GM19193 (cell line): ENCODE data around the gene OR13A1.

Experiments
- POLR2A ChIP-seq: IDR thresholded peaks from 4 replicates; pipeline ENCODE4 v1.6.1; 2011; ENCODE audit not compliant: insufficient read depth, insufficient read length; ENCODE audit errors: extremely low read depth

OR13A1 gene

DNA sequence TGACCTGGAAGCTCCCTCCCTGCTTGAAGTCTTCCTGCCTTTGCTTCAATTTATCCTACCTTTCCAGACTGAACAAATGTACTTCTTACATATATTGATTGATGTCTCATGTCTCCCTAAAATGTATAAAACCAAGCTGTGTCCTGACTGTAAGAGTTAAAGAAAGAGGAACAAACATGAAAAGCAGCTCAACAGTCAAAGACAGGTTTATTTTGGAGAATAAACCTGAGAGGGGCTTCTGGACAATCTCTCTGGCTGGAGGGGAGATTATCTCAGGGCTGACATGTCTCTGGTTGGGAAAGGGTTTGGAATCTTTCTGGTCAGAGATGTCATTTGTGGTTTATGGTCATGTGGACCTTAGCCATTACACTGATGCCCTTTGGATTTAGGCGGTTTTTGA lies 41.0 kb downstream of the OR13A1 start:
- no peak for TF ChIP-seq POLR2A

DNA sequence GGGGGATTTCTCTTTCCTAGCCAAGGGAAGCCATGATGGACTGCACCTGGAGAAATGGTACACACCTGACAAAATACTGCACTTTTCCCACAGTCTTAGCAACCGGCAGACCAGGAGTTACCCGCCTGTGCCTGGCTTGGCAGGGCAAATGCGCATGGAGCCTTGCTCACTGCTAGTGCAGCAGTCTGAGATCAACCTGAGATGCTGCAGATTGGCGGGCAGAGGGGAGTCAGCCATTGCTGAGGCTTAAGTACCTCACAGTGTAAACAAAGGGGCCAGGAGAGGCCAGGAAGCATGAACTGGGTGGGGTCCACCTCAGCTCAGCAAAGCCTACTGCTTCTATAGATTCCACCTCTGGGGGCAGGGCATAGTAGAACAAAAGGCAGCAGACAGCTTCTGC lies 49.4 kb downstream of the OR13A1 start:
- TF ChIP-seq POLR2A: no peak

DNA sequence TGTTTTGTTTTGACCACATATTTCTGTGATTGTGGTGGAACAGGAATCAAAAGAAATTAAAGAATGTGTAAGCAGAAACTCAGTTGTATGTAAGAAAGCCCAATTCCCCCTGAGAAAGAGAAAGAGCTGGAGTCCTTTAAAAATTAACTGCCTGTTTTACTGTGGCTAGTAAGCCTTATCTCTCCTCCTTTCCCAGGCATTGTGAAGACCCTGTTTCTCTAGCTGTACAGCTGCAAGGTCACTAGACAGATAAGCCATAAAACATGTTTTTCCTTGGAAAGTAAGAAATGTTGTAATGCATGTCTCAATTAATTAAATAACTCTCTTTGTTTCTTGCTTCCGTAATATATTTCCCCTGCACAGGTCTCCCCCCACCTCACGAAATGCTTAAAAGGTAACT lies 53.5 kb downstream of the OR13A1 start:
- TF ChIP-seq POLR2A: no peak

DNA sequence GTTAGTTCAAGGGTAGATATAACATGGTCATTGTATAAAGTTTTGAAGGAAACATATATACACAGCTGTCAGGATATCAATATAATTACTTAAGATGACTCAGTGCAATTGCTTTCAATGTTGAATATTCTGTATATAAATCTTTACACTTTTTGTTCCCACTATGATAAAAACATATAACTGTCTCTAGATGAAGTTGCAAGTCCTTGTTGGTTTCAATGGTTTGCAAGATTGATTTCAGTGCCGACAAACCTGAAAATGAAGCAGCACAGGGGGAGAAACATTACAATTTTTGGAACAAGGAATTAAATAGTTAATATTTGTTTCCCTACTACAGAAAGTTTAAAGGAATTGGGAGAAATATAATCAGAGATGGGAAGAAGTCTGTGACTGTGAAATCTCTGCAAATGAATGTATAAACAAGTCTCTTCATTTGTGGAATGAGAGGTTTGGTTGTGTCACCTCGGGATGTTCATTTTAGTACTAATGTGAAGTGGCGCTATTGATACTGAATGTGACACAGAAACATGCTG lies 54.1 kb downstream of the OR13A1 start:
- TF ChIP-seq POLR2A: no peak

DNA sequence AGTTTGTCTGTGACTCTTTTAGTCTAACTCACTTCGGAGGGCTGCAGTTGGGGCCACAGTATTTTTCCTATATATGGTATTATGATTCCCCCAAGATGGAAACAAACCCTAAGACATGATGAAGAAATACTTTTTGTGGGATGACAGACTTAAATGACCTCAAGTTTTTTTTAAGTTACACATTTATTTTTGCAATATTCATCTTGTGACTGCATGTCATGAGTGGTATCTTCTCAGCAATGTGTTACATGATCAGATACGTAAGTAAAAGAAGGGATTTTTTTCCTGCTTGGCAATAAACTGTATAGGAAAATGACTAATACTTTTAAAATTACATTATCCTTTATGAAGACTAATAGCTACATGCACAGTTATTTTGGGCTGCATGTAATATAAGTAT lies 57.8 kb downstream of the OR13A1 start:
- no peak for TF ChIP-seq POLR2A

DNA sequence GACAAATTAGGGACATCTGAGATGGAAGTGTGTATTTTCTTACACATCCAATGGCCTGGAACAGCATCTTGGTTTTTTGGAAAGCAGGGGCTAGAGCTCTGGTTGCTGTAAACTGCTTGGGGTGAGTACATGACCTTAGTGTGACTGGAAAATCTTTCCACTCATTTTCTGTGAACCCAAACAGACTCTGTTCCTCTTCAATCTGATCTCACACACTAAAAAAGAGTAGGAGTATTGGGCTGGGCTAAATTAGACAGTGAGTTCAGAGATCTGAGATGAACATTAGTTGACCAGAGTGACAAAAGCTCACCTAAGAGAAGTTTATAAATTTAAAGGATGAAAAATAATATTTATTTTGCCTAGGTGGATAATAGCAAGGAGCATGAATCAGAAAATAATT lies 59.2 kb downstream of the OR13A1 start:
- no peak for TF ChIP-seq POLR2A

DNA sequence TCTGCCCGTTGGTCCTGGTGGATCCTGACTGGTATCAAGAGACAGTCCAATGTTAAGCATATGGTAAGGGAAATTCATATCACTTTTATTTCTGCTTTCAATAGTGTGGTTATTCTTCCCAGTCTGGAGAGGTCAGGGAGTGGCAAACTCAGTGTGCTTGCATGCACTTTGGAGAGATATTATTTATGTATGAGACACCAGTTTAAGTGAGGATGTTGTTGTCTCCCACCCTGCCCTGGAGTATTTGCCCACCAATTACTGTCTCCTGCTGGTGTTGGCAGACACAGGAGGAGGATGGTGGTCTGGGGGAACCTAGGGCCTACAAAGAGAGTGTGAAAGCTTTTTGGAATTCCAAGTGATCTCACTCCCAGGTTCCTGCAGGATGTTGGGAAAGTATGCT lies 59.7 kb downstream of the OR13A1 start:
- no peak for TF ChIP-seq POLR2A

DNA sequence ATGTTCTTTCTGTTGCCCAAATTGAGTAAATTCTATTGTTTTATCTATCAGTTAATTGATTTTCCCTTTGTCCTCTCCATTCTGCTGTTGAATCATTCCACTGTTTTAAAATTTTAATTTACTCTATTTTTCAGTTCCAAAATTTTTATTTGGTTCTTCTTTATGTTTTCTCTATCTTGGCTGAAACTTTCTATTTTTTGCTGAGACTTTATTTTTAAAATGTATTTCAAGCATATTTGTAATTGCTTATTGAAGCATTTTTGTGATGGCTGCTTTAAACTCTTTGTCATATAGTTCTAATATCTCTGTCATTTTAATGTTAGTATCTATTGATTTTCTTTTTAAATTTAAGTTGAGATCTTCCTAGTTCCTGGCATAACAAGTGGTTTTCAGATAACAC lies 60.5 kb downstream of the OR13A1 start:
- TF ChIP-seq POLR2A: no peak

DNA sequence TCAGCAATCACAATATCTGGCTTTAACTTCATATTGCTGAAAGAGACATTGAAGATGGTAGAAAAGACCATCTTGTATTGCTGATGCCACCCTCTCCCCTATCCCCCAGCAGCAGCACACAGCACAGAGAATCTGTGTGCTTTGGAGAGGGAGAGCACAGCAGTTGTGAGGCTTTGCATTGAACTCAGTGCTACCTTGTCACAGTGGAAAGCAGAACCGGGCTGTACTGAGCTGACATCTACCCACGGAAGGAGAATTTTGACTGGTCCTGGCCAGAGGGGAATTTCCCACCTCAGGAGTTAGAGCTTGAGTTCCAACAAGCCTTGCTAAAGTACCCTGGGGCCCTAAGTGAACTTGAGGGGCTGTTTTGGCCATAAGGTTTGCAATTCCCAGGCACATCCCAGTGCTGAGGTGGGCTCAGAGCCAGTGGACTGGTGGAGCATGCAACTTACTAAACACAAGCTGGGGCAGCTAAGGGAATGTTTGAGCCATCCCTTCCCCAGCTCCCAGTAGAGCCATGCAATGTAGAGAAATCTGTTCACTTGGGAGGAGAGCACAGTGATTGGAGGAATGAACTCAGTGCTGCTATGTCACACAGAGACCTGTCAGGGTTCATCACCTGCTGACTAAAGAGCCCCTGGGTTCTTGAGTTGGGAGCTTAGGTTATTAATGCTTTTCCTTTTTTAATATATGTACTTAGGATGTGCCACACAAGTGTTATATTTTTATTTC lies 62.1 kb downstream of the OR13A1 start:
- no peak for TF ChIP-seq POLR2A
